Activated CD4-positive, alpha-beta T cell treated with anti-CD3 and anti-CD28 coated beads for 48 hours (primary cell): ENCODE measurements around the gene BCL2L14.

Source experiments
- DNase-seq: peaks from one replicate; pipeline ENCODE4 v3.0.0-alpha.2; 2020

Gene BCL2L14

GRCh38 chr12:12070674-12071656 is at the start of gene BCL2L14:
TSS of gene BCL2L14 (plus strand) at chr12:12070939. CDS start at chr12:12079306, 8,367 bp downstream.
- DNase-seq, result peak; percentile 16

GRCh38 chr12:12022306-12022936 is 48.3 kb upstream of the BCL2L14 start:
- DNase-seq, result no peak

GRCh38 chr12:12023456-12023855 is 47.3 kb upstream of the BCL2L14 start:
- DNase-seq, result no peak

GRCh38 chr12:12024911-12025682 is 45.6 kb upstream of the BCL2L14 start:
- DNase-seq, result peak; percentile 53

- DNase-seq, result no peak
Observed at GRCh38 chr12:12025799-12026386, 44.8 kb upstream of the BCL2L14 start.

- DNase-seq, result no peak
Observed at GRCh38 chr12:12028668-12029402, 41.9 kb upstream of the BCL2L14 start.

- no peak for DNase-seq
Observed at GRCh38 chr12:12029653-12030052, 41.1 kb upstream of the BCL2L14 start.

GRCh38 chr12:12032260-12032791 is 38.4 kb upstream of the BCL2L14 start:
- DNase-seq, result no peak

GRCh38 chr12:12032851-12033797 is 37.6 kb upstream of the BCL2L14 start:
- peak; percentile 78 for DNase-seq

GRCh38 chr12:12033824-12034223 is 36.9 kb upstream of the BCL2L14 start:
- DNase-seq, result no peak

GRCh38 chr12:12034344-12034743 is 36.4 kb upstream of the BCL2L14 start:
- DNase-seq, result no peak

- no peak for DNase-seq
Observed at GRCh38 chr12:12035229-12035628, 35.5 kb upstream of the BCL2L14 start.

- DNase-seq, result no peak
Observed at GRCh38 chr12:12036901-12037300, 33.8 kb upstream of the BCL2L14 start.

- DNase-seq, result no peak
Observed at GRCh38 chr12:12039897-12040296, 30.8 kb upstream of the BCL2L14 start.

GRCh38 chr12:12046401-12046800 is 24.3 kb upstream of the BCL2L14 start:
- no peak for DNase-seq

GRCh38 chr12:12047682-12048081 is 23.1 kb upstream of the BCL2L14 start:
- no peak for DNase-seq

GRCh38 chr12:12048266-12048665 is 22.5 kb upstream of the BCL2L14 start:
- no peak for DNase-seq

- DNase-seq, result no peak
Observed at GRCh38 chr12:12048714-12049113, 22.0 kb upstream of the BCL2L14 start.

GRCh38 chr12:12051668-12052067 is 19.1 kb upstream of the BCL2L14 start:
- DNase-seq, result no peak

- no peak for DNase-seq
Observed at GRCh38 chr12:12054993-12055392, 15.7 kb upstream of the BCL2L14 start.

- DNase-seq, result no peak
Observed at GRCh38 chr12:12056951-12057350, 13.8 kb upstream of the BCL2L14 start.
